ENCODE measurements around the gene HOTAIR.

Gene HOTAIR

DNA sequence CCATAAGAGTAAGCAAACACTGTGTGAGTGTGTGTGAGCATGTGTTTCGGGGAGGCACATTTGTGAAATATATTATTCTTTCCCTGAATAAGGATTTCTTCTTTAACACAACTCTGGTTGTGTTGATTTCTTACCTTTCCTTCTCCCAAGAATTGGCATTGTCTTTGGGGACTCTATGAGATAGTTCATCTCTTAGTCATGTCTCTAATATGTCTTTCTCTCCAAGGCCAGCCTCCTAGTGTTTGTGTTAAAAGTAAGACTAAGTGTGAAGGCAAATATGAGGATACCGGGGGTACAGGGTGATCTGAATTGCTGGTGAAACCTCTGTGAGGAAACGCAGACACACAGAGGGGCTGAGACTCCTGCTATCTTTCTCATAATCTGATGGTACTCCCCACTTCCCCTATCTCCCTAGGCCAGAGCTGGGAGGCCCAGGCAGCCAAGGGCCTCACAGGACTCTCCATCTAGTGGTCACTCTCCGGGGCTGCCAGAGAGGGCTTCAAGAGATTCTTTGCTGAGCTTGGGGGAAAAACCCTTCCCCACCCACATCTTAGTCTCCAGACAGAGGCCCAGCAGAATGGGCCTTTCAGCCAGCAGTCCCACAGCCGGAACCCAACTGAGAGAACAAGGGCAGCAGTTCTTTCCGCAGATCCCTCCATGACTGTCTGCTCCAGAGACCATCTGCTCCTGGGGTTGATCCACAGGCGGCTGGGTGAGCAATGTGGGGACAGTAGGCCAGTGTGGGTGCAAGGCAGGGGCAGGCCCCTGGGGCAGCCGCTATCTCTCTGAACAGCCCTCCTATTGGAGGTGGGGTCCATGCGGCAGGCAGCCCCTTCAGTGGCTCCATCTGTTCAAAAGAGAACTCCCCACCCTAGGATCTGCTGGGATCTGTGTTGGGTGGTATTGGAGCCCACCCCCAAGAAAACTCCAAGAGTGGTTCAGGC, 25.8 kb downstream of the HOTAIR start:
- no peak for DNase-seq (ENCODE audit: low read depth, low spot score)

DNA sequence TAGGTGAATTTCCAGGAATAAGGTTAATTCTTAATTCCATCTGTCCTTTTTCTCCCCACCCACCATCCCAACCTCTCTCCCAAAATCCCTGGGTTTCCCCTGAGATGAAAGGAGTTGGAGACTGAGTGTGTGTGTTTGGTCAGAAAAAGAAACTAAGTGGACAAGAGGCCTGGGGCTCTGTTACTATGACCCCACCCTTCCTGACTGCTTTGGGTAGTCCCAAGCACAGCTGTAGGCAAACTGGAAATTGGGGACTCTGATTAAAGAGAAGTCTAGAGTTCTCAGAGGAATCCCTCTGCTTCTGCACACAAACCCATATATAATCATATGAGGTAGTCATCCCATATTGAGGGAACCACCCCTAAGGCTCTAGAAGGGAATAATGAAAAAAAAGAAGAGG, 27.0 kb downstream of the HOTAIR start:
- no peak for DNase-seq (ENCODE audit: low read depth, low spot score)

GRCh38 chr12:53944907-53945847, 29.6 kb downstream of the HOTAIR start:
- DNase-seq (ENCODE audit: low read depth, low spot score): no peak

- no peak for DNase-seq (ENCODE audit: low read depth, low spot score)
These were observed 30.5 kb downstream of the HOTAIR start for GRCh38 chr12:53944209-53944608.

GRCh38 chr12:53942467-53942997, 32.2 kb downstream of the HOTAIR start:
- no peak for DNase-seq (ENCODE audit: low read depth, low spot score)

GRCh38 chr12:53941750-53942149, 33.0 kb downstream of the HOTAIR start:
- no peak for DNase-seq (ENCODE audit: low read depth, low spot score)

DNA sequence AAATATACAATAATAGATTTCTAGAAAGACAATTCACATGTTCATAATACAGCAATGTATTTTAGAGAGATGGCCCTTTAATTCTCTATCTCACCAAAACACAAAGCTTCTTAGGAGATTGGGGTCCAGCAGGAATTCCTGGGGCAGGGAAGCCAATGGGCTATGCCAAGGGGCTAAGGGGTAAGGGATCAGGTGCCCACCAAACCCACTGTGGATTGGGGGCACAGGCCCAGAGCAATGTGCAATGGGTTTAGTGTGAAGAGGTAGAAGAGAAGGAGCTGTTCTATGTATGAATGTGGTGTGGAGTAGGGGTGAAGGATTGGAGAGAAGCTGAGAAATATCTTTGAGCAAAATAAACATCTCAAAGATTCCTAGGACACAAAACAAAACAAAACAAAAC, 33.6 kb downstream of the HOTAIR start:
- no peak for DNase-seq (ENCODE audit: low read depth, low spot score)

GRCh38 chr12:53940443-53941014, 34.2 kb downstream of the HOTAIR start:
- DNase-seq (ENCODE audit: low read depth, low spot score): no peak

DNA sequence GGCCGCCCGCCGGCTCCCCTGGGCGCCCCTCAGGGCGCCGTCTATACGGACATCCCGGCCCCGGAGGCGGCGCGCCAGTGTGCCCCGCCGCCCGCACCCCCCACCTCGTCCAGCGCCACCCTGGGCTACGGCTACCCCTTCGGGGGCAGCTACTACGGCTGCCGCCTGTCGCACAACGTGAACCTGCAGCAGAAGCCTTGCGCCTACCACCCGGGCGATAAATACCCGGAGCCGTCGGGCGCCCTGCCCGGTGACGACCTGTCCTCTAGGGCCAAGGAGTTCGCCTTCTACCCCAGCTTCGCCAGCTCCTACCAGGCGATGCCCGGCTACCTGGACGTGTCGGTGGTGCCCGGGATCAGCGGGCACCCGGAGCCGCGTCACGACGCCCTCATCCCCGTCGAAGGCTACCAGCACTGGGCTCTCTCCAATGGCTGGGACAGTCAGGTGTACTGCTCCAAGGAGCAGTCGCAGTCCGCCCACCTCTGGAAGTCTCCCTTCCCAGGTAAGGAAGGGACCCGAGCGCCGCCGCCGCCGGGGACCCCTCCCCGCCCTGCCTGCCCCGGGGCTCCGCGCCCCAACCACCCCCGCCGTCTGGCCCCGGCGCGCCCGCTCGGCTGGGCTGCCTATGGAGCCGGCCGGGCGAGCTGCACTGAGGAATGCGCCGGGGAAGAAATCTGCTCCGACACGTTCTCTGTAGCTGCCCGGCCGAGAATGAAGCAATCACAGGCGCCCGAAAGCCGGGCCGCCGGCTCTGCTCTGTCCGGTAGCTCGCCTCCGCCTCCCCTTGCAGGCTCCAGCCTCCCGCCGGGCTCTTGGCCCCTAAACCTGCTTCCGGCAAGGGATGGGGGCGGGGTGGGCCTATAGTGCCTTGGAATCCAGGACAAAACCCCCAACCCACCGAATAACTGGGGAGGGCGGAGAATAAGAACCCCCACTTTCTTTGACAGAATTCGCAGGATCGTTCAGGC, 35.3 kb downstream of the HOTAIR start:
- DNase-seq (ENCODE audit: low read depth, low spot score): no peak

- DNase-seq (ENCODE audit: low read depth, low spot score): no peak
These were observed 36.2 kb downstream of the HOTAIR start, which contains the start of gene HOXC13 for GRCh38 chr12:53938326-53939140. Gene HOXC13 (plus strand): TSS chr12:53938831. CDS start chr12:53938907, 76 bp downstream.

DNA sequence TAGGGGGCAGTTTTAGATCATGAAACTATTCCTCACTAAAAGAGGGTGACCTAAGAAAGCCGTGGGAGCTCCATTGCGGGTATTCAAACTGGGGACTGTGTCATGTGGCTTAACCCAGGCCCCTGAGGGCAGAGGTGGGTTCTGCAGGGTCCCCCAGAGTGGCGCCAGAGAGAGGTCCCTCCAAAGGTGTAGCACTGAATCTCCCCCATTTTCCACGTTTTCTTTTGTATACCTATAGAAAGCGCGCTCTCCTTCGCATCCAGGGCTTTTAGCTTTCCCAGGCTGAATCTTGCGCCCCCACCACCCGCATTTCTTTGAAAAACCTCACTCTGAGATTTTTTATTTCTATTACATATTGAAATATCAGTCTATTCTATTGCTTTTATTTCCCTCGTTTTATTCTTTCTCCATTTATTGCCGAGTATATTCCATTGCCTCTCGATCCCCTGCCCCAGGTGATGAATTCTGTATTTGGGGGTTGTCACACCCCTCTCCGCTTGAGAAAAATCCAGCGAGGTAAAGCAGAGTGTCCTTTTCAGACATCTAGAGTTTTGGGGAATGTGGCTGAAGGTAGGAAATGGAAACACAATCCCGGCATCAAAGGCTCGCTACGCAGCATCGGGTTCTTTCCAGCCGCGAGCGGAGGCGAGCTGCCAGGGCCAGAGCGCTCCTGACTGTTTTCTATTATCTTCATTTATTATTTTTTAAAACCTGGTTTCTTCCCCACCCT, 37.0 kb downstream of the HOTAIR start:
- no peak for DNase-seq (ENCODE audit: low read depth, low spot score)

- no peak for DNase-seq (ENCODE audit: low read depth, low spot score)
These were observed 37.7 kb downstream of the HOTAIR start for GRCh38 chr12:53937099-53937498.

GRCh38 chr12:53935383-53936341, 39.1 kb downstream of the HOTAIR start:
- no peak for DNase-seq (ENCODE audit: low read depth, low spot score)

DNA sequence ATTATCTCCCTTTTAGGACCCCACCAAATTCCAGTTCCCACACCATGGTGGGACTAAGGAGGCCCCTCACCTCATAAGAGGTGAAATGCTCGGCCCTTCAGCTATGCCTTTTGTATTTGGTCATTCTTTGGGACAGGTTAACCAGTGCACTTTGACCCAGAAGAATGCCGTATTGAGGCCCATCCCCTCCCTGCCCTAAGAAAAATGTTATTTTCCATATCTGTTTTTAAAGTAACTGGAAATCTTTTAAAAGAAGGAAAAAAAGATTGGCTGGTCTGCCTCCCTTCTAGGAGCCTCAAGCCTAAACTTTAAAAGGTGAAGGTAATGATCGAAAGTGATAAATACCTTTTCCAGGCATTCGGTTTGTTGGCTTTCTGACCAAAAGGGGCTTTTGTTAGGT, 41.8 kb downstream of the HOTAIR start:
- DNase-seq (ENCODE audit: low read depth, low spot score): no peak

DNA sequence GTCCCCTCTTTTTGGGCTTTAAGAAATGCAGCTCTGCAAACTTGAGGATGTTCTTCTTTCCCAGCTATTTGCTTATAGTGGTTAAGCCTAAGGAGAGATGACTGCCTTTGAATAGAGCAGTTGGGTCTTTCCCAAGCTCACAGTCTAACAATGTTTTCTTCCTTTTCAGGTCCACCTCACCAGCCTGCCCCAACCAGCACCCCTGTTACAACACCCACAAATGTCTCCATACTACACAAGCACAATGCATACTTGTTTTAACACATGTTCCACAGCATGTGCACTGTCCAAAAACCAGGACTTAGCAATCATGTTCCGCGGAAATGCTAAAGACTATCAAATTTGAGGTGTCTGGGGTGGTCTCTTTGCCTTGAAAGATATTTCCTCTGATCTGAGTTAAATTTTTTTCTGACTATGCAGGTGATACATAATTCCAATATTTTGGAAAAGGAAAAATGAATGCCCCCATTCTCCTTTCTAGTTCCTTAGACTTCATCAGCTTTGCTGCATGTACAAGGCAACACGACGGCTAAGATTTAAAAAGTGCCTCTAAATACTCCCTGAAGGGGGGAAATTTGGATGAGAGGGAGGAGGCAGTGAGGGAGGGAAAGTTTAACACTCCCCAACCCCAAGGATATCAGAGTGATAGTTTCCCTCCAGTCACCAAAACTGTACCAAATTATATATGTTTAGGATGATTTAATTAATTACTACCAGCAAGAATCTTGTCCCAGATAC, 42.7 kb downstream of the HOTAIR start:
- no peak for DNase-seq (ENCODE audit: low read depth, low spot score)

DNA sequence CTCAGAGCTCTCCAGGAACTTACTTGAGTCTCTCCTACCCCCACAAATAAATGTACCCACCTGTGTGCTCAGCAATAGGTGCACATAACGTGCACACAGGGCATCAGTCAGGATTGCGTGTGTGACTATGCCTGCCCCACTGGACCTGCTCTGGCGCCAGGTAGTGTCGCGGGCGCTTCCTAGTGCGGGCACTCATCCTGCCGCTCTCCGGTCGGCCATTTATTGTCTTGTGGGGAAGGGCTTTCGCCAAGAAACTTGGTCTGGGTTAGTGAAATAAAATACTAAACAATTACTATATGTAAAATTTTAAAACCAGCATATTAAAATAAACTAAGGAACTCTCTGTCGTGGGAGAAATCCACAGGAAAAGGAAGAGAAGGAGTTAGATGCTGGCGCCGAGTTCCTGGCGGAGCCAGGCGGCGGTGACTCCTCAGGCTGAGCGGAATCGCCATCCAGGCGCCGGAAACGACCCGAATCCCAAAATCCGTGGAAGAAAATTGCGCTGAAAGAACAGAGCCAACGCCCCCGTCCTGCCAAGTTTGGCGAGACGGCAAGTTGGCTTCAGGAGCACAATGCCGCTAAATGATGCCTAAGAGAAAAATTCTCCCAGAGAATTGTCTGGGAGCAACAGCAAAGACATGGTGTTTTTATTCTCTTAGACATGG, 44.0 kb downstream of the HOTAIR start:
- DNase-seq (ENCODE audit: low read depth, low spot score): no peak

GRCh38 chr12:53929527-53929926, 45.2 kb downstream of the HOTAIR start:
- DNase-seq (ENCODE audit: low read depth, low spot score): no peak

All from astrocyte of the hippocampus (primary cell).